ENCODE measurements around the gene WFDC12.

Gene WFDC12

GRCh38 chr20:45114465-45115385, 9.5 kb downstream of the WFDC12 start, which contains the start of gene WFDC5:
Gene WFDC5, minus strand, starts transcription at chr20:45115174. Its CDS starts 91 bp downstream, at chr20:45115083.
- no peak for FAIRE-seq

- FAIRE-seq: no peak
Measured at GRCh38 chr20:45113865-45114264, 10.4 kb downstream of the WFDC12 start.

- FAIRE-seq: no peak
Measured at GRCh38 chr20:45112754-45113153, 11.5 kb downstream of the WFDC12 start.

- no peak for FAIRE-seq
Measured at GRCh38 chr20:45111799-45112471, 12.3 kb downstream of the WFDC12 start.

GRCh38 chr20:45111285-45111684, 13.0 kb downstream of the WFDC12 start:
- no peak for FAIRE-seq

GRCh38 chr20:45110301-45110700, 14.0 kb downstream of the WFDC12 start:
- no peak for FAIRE-seq

GRCh38 chr20:45109634-45110033, 14.6 kb downstream of the WFDC12 start:
- no peak for FAIRE-seq

- FAIRE-seq: no peak
Measured at GRCh38 chr20:45105317-45105716, 18.9 kb downstream of the WFDC12 start.

GRCh38 chr20:45104786-45105185, 19.5 kb downstream of the WFDC12 start:
- no peak for FAIRE-seq

GRCh38 chr20:45103072-45103471, 21.2 kb downstream of the WFDC12 start:
- FAIRE-seq: no peak

GRCh38 chr20:45101333-45101850, 22.9 kb downstream of the WFDC12 start:
- no peak for FAIRE-seq

GRCh38 chr20:45100563-45101245, 23.6 kb downstream of the WFDC12 start, which contains the start of gene KCNS1:
Gene KCNS1, minus strand, starts transcription at chr20:45101127. Its CDS starts 1,891 bp downstream, at chr20:45099236.
- no peak for FAIRE-seq

GRCh38 chr20:45098103-45098773, 26.0 kb downstream of the WFDC12 start:
- FAIRE-seq: no peak

GRCh38 chr20:45097485-45098102, 26.7 kb downstream of the WFDC12 start:
- FAIRE-seq: no peak

- FAIRE-seq: no peak
Measured at GRCh38 chr20:45096781-45097180, 27.5 kb downstream of the WFDC12 start.

GRCh38 chr20:45095805-45096238, 28.4 kb downstream of the WFDC12 start:
- no peak for FAIRE-seq

GRCh38 chr20:45094864-45095574, 29.2 kb downstream of the WFDC12 start:
- FAIRE-seq: no peak

GRCh38 chr20:45094201-45094600, 30.1 kb downstream of the WFDC12 start:
- no peak for FAIRE-seq

GRCh38 chr20:45092898-45093297, 31.4 kb downstream of the WFDC12 start:
- FAIRE-seq: no peak

GRCh38 chr20:45091366-45091765, 32.9 kb downstream of the WFDC12 start:
- FAIRE-seq: no peak

GRCh38 chr20:45090481-45090880, 33.8 kb downstream of the WFDC12 start:
- no peak for FAIRE-seq

All from colon (tissue), 2 donors.